Activated naive CD8-positive, alpha-beta T cell treated with anti-CD3 and anti-CD28 coated beads, Interleukin-2, amount 50 U/mL, for 24 hours (primary cell): Measurements from ENCODE around the gene ENG.
"Not testable (repeated sequence)": the region's sequence is repeated elsewhere in the genome, so short reads cannot be mapped to it uniquely, and the experiment has no call there.

Experiments
- ATAC-seq: fragments of 150-1000 bp; cut with Tn5 transposase; one replicate; pipeline ENCODE4 v1.10.0; 2021
- DNase-seq: peaks from one replicate; pipeline ENCODE4 v3.0.0; 2021
- H3K27ac Mint-ChIP-seq: one replicate; pipeline ENCODE4 v1.8.0; 2021; ENCODE audit warnings: mild to moderate bottlenecking, mixed read lengths
- H3K27me3 Mint-ChIP-seq: one replicate; pipeline ENCODE4 v1.8.0; 2021; ENCODE audit warnings: mixed read lengths
- H3K36me3 Mint-ChIP-seq: one replicate; pipeline ENCODE4 v1.8.0; 2021; ENCODE audit warnings: low read depth, mixed read lengths
- H3K4me1 Mint-ChIP-seq: one replicate; pipeline ENCODE4 v1.8.0; 2021; ENCODE audit warnings: mixed read lengths
- H3K4me3 Mint-ChIP-seq: one replicate; pipeline ENCODE4 v1.8.0; 2021; ENCODE audit warnings: mild to moderate bottlenecking, moderate library complexity, mixed read lengths
- H3K9me3 Mint-ChIP-seq: one replicate; pipeline ENCODE4 v1.8.0; 2021; ENCODE audit warnings: mixed read lengths

Gene ENG

DNA sequence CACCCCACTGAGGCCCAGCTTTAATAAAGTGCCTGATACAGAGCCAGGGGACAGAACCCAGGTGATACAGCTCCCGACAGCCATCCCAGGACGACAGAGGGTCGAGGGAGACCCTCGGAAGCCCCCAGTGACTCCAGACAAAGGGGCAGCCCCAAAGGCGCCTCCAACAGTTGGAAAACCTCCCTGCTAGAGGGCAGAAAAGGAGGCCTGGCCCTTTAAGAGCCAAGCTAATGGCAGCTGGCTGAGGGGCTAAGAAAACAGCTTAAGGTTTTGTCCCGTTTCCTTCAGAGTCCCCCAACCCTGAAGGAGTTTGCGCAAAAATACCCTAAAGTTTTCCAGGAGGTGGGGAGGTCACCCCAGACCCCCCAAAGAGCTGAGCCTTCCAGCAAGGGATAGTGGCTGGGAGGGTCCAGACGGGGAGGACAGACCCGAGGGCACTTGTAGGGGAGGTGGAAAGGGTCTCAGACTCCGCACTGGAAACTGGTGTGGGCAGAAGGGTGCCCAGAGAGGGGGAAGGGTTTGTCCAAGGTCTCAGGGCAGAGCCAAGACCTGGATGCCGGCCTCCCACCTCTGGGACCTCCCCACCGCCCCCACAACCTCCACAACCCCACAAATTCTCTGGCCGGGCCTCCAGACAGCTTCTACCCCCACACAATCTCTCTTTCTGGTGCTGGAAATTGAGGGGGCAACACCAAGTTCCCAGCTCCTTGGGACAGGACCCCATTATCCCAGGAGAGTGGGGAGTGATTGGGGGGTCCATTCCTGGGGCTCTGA, 31.2 kb upstream of the ENG start:
- Mint-ChIP-seq H3K36me3 (peaks cover 35% of the 10 kb centered on the region), H3K27ac (no peak overlapping the region), H3K4me1 (peaks cover 4% of the 10 kb centered on the region), H3K27me3 (no peaks in the 10 kb centered on the region), H3K4me3 (no peak overlapping the region), H3K9me3 (no peaks in the 10 kb centered on the region)
- DNase-seq (no peak), ATAC-seq (no peak)

- DNase-seq (no peak), ATAC-seq (no peak)
- Mint-ChIP-seq H3K27me3 (no peaks in the 10 kb centered on the region), H3K27ac (no peak overlapping the region), H3K4me1 (peaks cover 4% of the 10 kb centered on the region), H3K9me3 (no peaks in the 10 kb centered on the region), H3K4me3 (no peak overlapping the region), H3K36me3 (peaks cover 31% of the 10 kb centered on the region)
Observed at GRCh38 chr9:127884976-127885490, 30.6 kb upstream of the ENG start.

DNA sequence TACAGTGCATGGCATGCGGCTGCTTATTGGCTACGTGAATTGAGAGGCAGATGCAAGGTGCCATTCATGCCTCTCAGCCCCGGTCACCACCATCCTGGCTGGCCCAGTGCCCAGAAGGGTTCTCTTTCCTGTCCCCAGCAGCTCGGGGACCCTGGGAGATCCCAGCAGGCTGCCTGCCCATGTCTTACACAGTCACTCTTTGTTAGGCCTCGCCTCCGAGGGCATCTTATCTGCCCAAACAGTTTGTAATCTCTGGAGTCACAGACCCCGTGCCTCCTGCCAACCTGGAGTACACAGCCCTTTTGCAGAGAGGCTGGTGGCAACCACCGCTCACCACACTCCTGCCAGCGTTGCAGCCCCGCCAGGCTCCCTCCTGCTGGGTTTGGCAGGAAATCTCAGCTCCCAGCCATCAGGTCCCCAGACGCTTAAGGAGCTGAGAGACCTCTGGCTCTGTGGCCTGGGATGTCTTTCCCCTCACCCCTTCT, 30.0 kb upstream of the ENG start:
- no peak overlapping the region for H3K4me3 Mint-ChIP-seq
- no peak overlapping the region for H3K27ac Mint-ChIP-seq
- peaks cover 4% of the 10 kb centered on the region for H3K4me1 Mint-ChIP-seq
- H3K27me3 Mint-ChIP-seq: no peaks in the 10 kb centered on the region
- H3K36me3 Mint-ChIP-seq: peaks cover 29% of the 10 kb centered on the region
- H3K9me3 Mint-ChIP-seq: no peaks in the 10 kb centered on the region
- DNase-seq (no peak), ATAC-seq (peak; percentile 6)

GRCh38 chr9:127883959-127884358, 29.5 kb upstream of the ENG start:
- Mint-ChIP-seq H3K27me3 (no peaks in the 10 kb centered on the region), H3K9me3 (no peaks in the 10 kb centered on the region), H3K4me1 (peaks cover 4% of the 10 kb centered on the region), H3K4me3 (no peak overlapping the region), H3K36me3 (peaks cover 31% of the 10 kb centered on the region), H3K27ac (no peak overlapping the region)
- ATAC-seq (no peak), DNase-seq (no peak)

DNA sequence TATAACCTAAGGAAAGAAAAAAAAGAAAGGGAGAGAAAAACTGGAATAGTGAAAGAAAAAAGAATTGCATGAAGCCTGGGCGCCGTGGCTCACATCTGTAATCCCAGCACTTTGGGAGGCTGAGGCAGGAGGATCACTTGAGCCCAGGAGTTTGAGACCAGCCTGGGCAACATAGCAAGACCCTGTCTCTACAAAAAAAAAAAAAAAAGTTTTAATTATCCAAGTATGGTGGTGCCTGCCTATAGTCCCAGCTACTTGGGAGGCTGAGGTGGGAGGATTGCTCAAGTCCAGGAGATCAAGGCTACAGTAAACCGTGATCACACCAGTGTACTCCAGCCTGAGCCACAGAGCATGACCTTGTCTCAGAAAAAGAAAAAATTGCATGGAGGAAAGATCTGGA, 27.3 kb upstream of the ENG start:
- not testable (repeated sequence) for ATAC-seq, DNase-seq, H3K9me3 Mint-ChIP-seq, H3K27ac Mint-ChIP-seq, H3K27me3 Mint-ChIP-seq, H3K4me3 Mint-ChIP-seq
- Mint-ChIP-seq H3K4me1 (peaks cover 11% of the 10 kb centered on the region), H3K36me3 (peaks cover 18% of the 10 kb centered on the region)

DNA sequence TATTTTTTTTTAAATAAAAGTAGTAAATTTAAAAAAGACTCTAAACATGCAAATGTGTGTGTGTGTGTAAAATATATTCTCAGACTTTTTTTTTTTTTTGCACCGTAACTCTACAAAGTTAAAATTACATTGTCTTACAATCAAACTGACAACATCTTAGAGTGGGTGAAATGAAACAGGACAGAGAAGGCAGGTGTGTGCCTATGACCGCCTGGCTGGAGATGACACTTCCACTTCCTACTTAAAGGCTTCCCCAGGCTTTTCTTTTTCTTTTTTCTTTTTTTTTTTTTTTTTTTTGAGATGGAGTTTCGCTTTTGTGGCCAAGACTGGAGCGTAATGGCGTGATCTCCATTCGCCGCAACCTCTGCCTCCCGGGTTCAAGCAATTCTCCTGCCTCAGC, 25.7 kb upstream of the ENG start:
- H3K4me1 Mint-ChIP-seq: peaks cover 7% of the 10 kb centered on the region

DNA sequence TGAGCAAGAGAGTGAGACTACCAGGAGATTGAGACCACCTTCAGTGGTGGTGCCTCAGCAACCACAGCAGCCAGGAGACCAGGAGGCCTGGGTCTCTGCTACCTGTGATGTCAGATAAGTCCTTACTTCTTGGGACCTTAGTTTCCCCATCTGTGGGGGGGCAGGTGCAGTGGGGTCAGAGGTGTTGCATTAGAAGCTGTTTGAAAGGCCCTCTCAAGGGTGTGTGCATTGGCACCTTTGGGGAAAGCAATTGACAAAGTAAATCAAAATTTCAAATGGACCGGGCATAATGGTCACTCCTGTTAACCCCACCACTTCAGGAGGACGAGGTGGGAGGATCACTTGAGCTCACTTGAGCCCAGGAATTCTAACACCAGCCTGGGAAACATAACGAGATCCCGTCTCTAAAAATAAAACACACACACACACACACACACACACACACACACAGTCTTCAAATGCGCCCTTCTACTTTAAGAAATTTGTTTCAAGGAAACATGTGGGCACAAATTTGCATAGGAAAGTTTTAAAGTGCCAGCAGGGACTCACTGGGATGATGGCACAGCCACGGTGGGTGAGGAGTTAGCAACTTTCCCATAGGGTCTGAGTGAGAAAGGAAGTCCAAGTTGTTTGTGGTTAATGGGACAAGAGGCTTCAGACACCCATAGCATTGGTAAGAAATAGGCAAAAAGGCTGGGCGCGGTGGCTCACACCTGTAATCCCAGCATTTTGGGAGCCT, 24.4 kb upstream of the ENG start:
- ATAC-seq (no peak), DNase-seq (no peak)
- no peaks in the 10 kb centered on the region for H3K9me3 Mint-ChIP-seq
- H3K4me3 Mint-ChIP-seq: no peak overlapping the region
- peaks cover 7% of the 10 kb centered on the region for H3K4me1 Mint-ChIP-seq
- peaks cover 2% of the 10 kb centered on the region for H3K36me3 Mint-ChIP-seq
- no peak overlapping the region for H3K27ac Mint-ChIP-seq
- peaks cover 5% of the 10 kb centered on the region for H3K27me3 Mint-ChIP-seq

More for the DNA sequence above, 25.7 kb upstream of the ENG start:
- no peak overlapping the region for H3K4me3 Mint-ChIP-seq
- peaks cover 11% of the 10 kb centered on the region for H3K36me3 Mint-ChIP-seq
- no peaks in the 10 kb centered on the region for H3K9me3 Mint-ChIP-seq
- ATAC-seq (no peak), DNase-seq (no peak)
- H3K27ac Mint-ChIP-seq: no peak overlapping the region
- H3K27me3 Mint-ChIP-seq: peaks cover 5% of the 10 kb centered on the region

DNA sequence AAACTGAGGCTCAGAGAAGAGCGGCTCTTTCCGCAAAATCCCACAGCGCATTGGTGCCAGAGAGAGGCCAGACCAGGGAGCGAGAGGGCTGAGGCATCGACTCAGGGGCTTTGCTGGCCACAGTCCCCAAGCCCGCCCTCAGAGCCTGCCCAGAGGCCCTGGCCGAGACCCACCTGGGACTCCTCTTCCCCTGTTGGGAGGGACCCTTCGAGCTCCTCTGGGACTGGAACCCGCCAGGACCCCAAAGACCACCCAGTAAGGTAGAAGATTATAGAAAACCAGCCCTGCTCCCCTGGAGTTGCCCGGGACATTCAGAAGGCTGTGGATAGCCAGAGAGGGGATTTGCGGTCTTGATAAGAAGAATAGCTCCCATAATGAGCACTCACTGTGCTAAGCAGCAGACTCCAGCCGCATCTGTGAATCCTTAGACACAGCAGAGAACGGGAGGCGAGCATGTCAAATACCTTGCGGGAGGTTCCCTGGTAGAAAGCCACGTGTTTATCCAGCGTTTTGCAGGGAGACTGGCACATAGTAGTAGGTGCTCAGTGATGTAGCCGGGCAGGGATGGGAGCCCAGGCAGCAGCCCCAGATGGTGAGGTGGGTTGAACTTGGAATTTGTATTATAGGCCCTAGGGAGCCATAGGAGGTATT, 23.7 kb upstream of the ENG start:
- Mint-ChIP-seq H3K9me3 (no peaks in the 10 kb centered on the region), H3K36me3 (peaks cover 2% of the 10 kb centered on the region), H3K27ac (no peak overlapping the region), H3K4me1 (peaks cover 7% of the 10 kb centered on the region), H3K27me3 (peaks cover 5% of the 10 kb centered on the region), H3K4me3 (no peak overlapping the region)
- DNase-seq (no peak), ATAC-seq (no peak)

- Mint-ChIP-seq H3K9me3 (no peaks in the 10 kb centered on the region), H3K27me3 (peaks cover 5% of the 10 kb centered on the region), H3K36me3 (peaks cover 2% of the 10 kb centered on the region), H3K4me3 (no peak within 1 kb of the TSS), H3K27ac (no peak within 1 kb of the TSS), H3K4me1 (peaks cover 7% of the 10 kb centered on the region)
- ATAC-seq: no peak
- no peak for DNase-seq
Observed at GRCh38 chr9:127877566-127877998, 23.1 kb upstream of the ENG start, which contains the start of gene AK1. TSS of gene AK1 (minus strand) at chr9:127877675. CDS start at chr9:127874617, 3,058 bp downstream.

DNA sequence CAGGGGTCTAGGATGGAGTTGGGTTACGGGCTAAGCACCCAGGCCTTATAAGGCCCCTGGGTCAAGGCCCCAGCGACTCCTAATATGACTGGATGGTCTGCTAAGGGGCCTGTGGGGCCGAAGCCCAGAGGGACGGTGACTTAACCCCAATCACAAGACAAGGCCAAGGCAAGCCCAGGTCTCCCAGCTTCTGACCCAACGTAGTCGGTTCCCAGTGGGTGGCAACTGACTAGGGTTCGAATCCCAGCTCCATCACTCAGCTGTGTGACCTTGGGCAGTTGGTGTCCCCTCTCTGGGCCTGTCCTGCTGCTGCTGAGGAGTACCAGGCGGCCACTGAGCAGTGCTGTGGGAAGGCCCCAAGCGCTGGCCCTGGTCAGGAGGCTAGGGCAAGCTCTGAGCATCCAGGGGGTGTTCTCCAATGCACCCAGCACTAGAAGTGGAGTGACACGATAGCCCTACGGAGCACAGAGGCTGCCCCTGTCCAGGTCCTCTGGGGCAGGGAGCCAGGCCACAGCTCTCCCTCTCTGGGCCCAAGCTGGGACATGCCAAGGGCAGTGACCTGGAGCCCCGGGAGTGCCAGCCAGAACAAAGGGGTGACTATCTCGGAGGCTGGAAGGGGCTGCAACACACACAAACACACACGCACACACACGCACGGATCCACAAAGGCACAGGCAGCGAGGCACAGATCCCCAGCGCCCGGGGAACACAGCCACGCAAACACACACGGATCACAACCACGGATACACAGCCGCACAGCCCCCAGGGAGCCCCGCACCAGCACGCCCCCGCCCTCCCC, 22.5 kb upstream of the ENG start:
- peaks cover 2% of the 10 kb centered on the region for H3K36me3 Mint-ChIP-seq
- ATAC-seq (no peak), DNase-seq (no peak)
- H3K4me3 Mint-ChIP-seq: no peak overlapping the region
- H3K27ac Mint-ChIP-seq: no peak overlapping the region
- H3K4me1 Mint-ChIP-seq: peaks cover 7% of the 10 kb centered on the region
- no peaks in the 10 kb centered on the region for H3K9me3 Mint-ChIP-seq
- H3K27me3 Mint-ChIP-seq: peaks cover 5% of the 10 kb centered on the region

DNA sequence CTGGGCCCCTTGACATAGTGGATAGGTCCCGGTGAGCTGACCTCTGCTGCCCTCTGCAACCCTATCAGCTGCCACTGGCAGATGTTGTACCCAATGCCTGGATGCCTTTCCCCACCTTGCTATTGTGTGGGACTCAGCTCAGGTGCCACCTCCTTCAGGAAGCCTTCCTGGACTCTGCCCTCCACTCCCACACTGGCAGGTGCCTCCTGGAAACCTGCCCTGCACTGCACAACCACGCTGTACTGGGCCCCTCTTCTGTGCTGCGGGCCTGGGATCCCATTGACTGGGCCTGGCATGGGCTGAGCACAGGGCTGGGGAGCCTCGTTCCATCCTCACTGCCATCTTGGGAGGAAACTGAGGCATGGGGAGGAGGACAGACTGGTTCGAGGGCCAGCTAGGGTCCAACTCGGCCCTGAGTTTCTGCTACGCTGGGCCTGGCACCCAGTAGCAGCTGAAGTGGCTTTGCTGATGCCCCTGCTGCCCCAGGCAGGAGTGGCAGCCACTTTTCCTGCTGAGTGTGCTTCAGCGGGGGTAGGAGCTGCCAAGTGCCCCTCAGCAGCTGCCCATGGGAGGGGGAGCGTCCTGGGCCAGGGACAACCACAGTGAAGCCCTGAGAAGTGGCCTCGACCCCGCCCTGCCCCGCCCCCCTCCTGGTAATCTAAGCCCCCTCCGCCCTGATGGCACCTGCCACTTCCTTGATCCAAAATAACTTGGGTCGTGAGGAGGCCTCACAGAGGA, 21.7 kb upstream of the ENG start:
- H3K9me3 Mint-ChIP-seq: no peaks in the 10 kb centered on the region
- H3K36me3 Mint-ChIP-seq: peaks cover 2% of the 10 kb centered on the region
- DNase-seq (no peak), ATAC-seq (no peak)
- H3K4me3 Mint-ChIP-seq: no peak overlapping the region
- no peak overlapping the region for H3K27ac Mint-ChIP-seq
- H3K4me1 Mint-ChIP-seq: peaks cover 7% of the 10 kb centered on the region
- peaks cover 5% of the 10 kb centered on the region for H3K27me3 Mint-ChIP-seq

GRCh38 chr9:127875306-127875966, 21.0 kb upstream of the ENG start:
- peaks cover 7% of the 10 kb centered on the region for H3K4me1 Mint-ChIP-seq
- H3K27ac Mint-ChIP-seq: no peak overlapping the region
- ATAC-seq: peak; percentile 8

More at GRCh38 chr9:127875306-127875966, 21.0 kb upstream of the ENG start:
- peaks cover 5% of the 10 kb centered on the region for H3K27me3 Mint-ChIP-seq
- H3K4me3 Mint-ChIP-seq: no peak overlapping the region
- no peaks in the 10 kb centered on the region for H3K9me3 Mint-ChIP-seq
- no peak for DNase-seq
- peaks cover 2% of the 10 kb centered on the region for H3K36me3 Mint-ChIP-seq
